HepG2 (cell line): ENCODE results near the gene DNAJC1. TPM values are rescaled to one million over a fixed set of nuclear protein-coding genes. Genes with fewer than 3 reads are reported as not detected.

Experiments
- ARNT2 ChIP-seq: sonication (generic); formaldehyde crosslinking; IDR thresholded peaks from 2 replicates; pipeline ENCODE4 v1.8.0; 2022; ENCODE audit warnings: mild to moderate bottlenecking, low read depth, missing genetic modification reagents, moderate library complexity
- ARNTL ChIP-seq: sonication (generic); formaldehyde crosslinking; IDR thresholded peaks from 2 replicates; pipeline ENCODE4 v1.4.0; 2020; ENCODE audit warnings: mild to moderate bottlenecking, missing genetic modification reagents
- CBFB ChIP-seq: sonication (generic); formaldehyde crosslinking; IDR thresholded peaks from 2 replicates; pipeline ENCODE4 v1.4.0; 2020; ENCODE audit warnings: missing genetic modification reagents
- CREB1 ChIP-seq, 2 experiments: fragments of 450-650 bp in 1 of 2; IDR thresholded peaks; 2 replicates each; pipeline ENCODE4 v1.6.1; 2016 to 2017; ENCODE audit warnings: control low read depth in 1 of 2, mild to moderate bottlenecking in 1 of 2, missing compliant biosample characterization in 1 of 2, missing genetic modification characterization in 1 of 2
- ELF1 ChIP-seq: sonication (generic); formaldehyde crosslinking; IDR thresholded peaks from 2 replicates; pipeline ENCODE4 v1.4.0; 2020; ENCODE audit warnings: missing genetic modification reagents
- FOXA1 ChIP-seq, 2 experiments: fragments of 450-650 bp in 1 of 2; sonication (generic) in 1 of 2; formaldehyde crosslinking in 1 of 2; IDR thresholded peaks; 2 replicates each; pipeline versions ENCODE4 v1.4.0 to v1.6.1; 2016 to 2020; ENCODE audit warnings: missing genetic modification reagents in 1 of 2
- GABPB1 ChIP-seq: IDR thresholded peaks from 2 replicates; pipeline ENCODE4 v1.6.1; 2016; ENCODE audit warnings: mild to moderate bottlenecking, missing genetic modification reagents, moderate library complexity, missing compliant biosample characterization
- GLI4 ChIP-seq: sonication (generic); formaldehyde crosslinking; IDR thresholded peaks from 2 replicates; pipeline ENCODE4 v1.5.1; 2020; ENCODE audit warnings: missing genetic modification reagents, mild to moderate bottlenecking, moderate library complexity, borderline replicate concordance
- HES4 ChIP-seq: sonication (generic); formaldehyde crosslinking; IDR thresholded peaks from 2 replicates; pipeline ENCODE4 v1.9.0; 2021; ENCODE audit warnings: mild to moderate bottlenecking, missing genetic modification reagents, borderline replicate concordance
- HNRNPUL1 ChIP-seq: fragments of 200-400 bp; formaldehyde crosslinking; IDR thresholded peaks from 2 replicates; pipeline ENCODE4 v1.6.1; 2017; ENCODE audit warnings: low read depth, mild to moderate bottlenecking, low read length, moderate library complexity
- KDM5B ChIP-seq: sonication (generic); formaldehyde crosslinking; IDR thresholded peaks from 2 replicates; pipeline ENCODE4 v1.4.0; 2020; ENCODE audit warnings: missing genetic modification reagents, mild to moderate bottlenecking, borderline replicate concordance
- KLF13 ChIP-seq: sonication (generic); formaldehyde crosslinking; IDR thresholded peaks from 2 replicates; pipeline ENCODE4 v1.4.0; 2020; ENCODE audit warnings: mild to moderate bottlenecking, missing genetic modification reagents
- KLF16 ChIP-seq, 2 experiments: sonication (generic) in 1 of 2; formaldehyde crosslinking in 1 of 2; IDR thresholded peaks; 2 replicates each; pipeline versions ENCODE4 v1.6.1 to v1.8.0; 2016 to 2023; ENCODE audit warnings: missing genetic modification reagents in 2 of 2, missing compliant biosample characterization in 1 of 2
- MYNN ChIP-seq: sonication (generic); formaldehyde crosslinking; IDR thresholded peaks from 2 replicates; pipeline ENCODE4 v1.4.0; 2020; ENCODE audit warnings: mild to moderate bottlenecking, low read depth, missing genetic modification reagents
- NPAS2 ChIP-seq: sonication (generic); formaldehyde crosslinking; IDR thresholded peaks from 2 replicates; pipeline ENCODE4 v1.8.0; 2022; ENCODE audit warnings: mild to moderate bottlenecking, missing genetic modification reagents, borderline replicate concordance
- NR2C2 ChIP-seq: sonication (generic); formaldehyde crosslinking; IDR thresholded peaks from 2 replicates; pipeline ENCODE4 v1.4.0; 2020; ENCODE audit warnings: missing genetic modification reagents, mild to moderate bottlenecking, moderate library complexity, borderline replicate concordance
- POGZ ChIP-seq: sonication (generic); formaldehyde crosslinking; IDR thresholded peaks from 2 replicates; pipeline ENCODE4 v1.4.0; 2020; ENCODE audit warnings: mild to moderate bottlenecking, missing genetic modification reagents
- RARA ChIP-seq: IDR thresholded peaks from 2 replicates; pipeline ENCODE4 v1.6.1; 2016; ENCODE audit warnings: missing genetic modification reagents, missing compliant biosample characterization
- RFXANK ChIP-seq: IDR thresholded peaks from 2 replicates; pipeline ENCODE4 v1.6.1; 2016
- RXRB ChIP-seq: IDR thresholded peaks from 2 replicates; pipeline ENCODE4 v1.6.1; 2016; ENCODE audit warnings: borderline replicate concordance, missing genetic modification reagents, missing compliant biosample characterization
- ZNF350 ChIP-seq: sonication (generic); formaldehyde crosslinking; IDR thresholded peaks from 2 replicates; pipeline ENCODE4 v1.4.0; 2020; ENCODE audit warnings: mild to moderate bottlenecking, low read depth, missing genetic modification reagents, borderline replicate concordance
- ZNF367 ChIP-seq: sonication (generic); formaldehyde crosslinking; IDR thresholded peaks from 2 replicates; pipeline ENCODE4 v1.4.0; 2020; ENCODE audit warnings: missing genetic modification reagents, borderline replicate concordance
- ZNF446 ChIP-seq: sonication (generic); formaldehyde crosslinking; IDR thresholded peaks from 2 replicates; pipeline ENCODE4 v1.5.0; 2020; ENCODE audit warnings: mild to moderate bottlenecking, missing genetic modification reagents
- ZNF547 ChIP-seq: sonication (generic); formaldehyde crosslinking; IDR thresholded peaks from 2 replicates; pipeline ENCODE4 v1.5.1; 2020; ENCODE audit warnings: mild to moderate bottlenecking, missing genetic modification reagents
- ZNF674 ChIP-seq: sonication (generic); formaldehyde crosslinking; IDR thresholded peaks from 2 replicates; pipeline ENCODE4 v1.5.0; 2020; ENCODE audit warnings: low read depth, mild to moderate bottlenecking, missing genetic modification reagents
- ZNF746 ChIP-seq: sonication (generic); formaldehyde crosslinking; IDR thresholded peaks from 2 replicates; pipeline ENCODE4 v1.8.0; 2022; ENCODE audit warnings: mild to moderate bottlenecking, missing genetic modification reagents
- ZNF768 ChIP-seq: sonication (generic); formaldehyde crosslinking; IDR thresholded peaks from 2 replicates; pipeline ENCODE4 v1.4.0; 2020; ENCODE audit warnings: missing genetic modification reagents
- polyA plus RNA-seq, 8 experiments: library from polyadenylated mRNA; depleted of rRNA in 3 of 8; stranded (reverse) in 7 of 8; unstranded in 1 of 8; fragments of >200 nt; fragmentation: Illumina TruSeq in 4 of 8; extraction: Trizol in 4 of 8; gene quantifications; 2 replicates each; pipeline versions ENCODE4 v1.2.1 to v1.2.3, GENCODE V29; 2011 to 2016; ENCODE audit warnings: low read depth in 4 of 8, missing spikeins in 1 of 8, mixed read lengths in 1 of 8; ENCODE audit not compliant: insufficient read depth in 1 of 8
- total RNA-seq, 5 experiments: library from RNA; depleted of rRNA; stranded (reverse); fragments of >200 nt; fragmentation: Illumina TruSeq; extraction: Trizol; gene quantifications; 2 replicates each; pipeline ENCODE4 v1.2.3, GENCODE V29; 2016; ENCODE audit warnings: low read depth in 1 of 5
- TF ChIP-seq, protein P1 (sequence below): sonication (generic); formaldehyde crosslinking; IDR thresholded peaks from 2 replicates; pipeline ENCODE4 v1.8.0; 2022; ENCODE audit warnings: mild to moderate bottlenecking, missing genetic modification reagents, moderate library complexity
- TF ChIP-seq, protein P2 (sequence below): fragments of 450-650 bp; IDR thresholded peaks from 2 replicates; pipeline ENCODE4 v1.6.1; 2017; ENCODE audit warnings: mild to moderate bottlenecking

Gene DNAJC1
- total and polyA plus RNA-seq, 2 of the 13 experiments (the other 11 are each of a cell fraction or from before 2014, with no cell fraction given) = 9.9 to 16.6 TPM

DNA sequence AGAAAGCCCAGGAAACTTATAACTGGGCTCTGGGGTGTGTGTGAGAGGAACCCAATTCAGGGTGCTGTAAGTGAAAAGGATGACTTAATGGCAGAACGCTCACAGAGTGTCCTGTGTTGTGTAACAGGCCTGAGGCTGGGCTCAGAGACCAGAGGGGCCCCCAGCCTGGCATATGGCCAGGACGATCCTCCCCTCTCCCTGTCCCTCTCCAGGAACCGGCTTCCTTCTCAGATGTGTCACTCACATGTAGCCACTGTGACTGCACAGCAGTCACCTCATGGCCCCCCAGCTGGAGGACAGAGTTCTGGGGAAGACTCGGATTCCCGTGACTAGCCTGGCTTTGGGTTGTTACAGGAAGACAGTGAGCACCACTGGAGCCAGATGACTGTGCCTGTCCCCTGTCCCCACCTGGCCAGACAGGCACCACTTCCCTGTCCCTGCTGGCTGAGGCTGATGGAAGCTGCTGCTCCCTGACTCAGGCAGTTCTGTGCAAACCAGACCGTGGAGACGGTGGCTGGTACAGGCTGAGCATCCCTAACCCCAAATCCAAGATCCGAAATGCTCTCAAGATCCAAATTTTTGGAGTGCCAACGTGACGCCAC is 249.0 kb downstream of the DNAJC1 start (continued):
- TF ChIP-seq, protein P1, sequence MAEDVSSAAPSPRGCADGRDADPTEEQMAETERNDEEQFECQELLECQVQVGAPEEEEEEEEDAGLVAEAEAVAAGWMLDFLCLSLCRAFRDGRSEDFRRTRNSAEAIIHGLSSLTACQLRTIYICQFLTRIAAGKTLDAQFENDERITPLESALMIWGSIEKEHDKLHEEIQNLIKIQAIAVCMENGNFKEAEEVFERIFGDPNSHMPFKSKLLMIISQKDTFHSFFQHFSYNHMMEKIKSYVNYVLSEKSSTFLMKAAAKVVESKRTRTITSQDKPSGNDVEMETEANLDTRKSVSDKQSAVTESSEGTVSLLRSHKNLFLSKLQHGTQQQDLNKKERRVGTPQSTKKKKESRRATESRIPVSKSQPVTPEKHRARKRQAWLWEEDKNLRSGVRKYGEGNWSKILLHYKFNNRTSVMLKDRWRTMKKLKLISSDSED = no peak
- TF ChIP-seq GABPB1 (CRISPR knock-in tag) (no peak), KLF16 (CRISPR knock-in tag; IDR thresholded peaks at IDR 0.05) (no peak; a peak in 1 of 4 replicates), ZNF674 (CRISPR knock-in tag) (no peak), KLF13 (CRISPR knock-in tag) (no peak), HNRNPUL1 (no peak), HES4 (CRISPR knock-in tag) (no peak), NPAS2 (no peak), NR2C2 (0 out of 2 replicates have a peak, but pooled peaks have one; percentile 26), KDM5B (CRISPR knock-in tag) (peak; percentile 24; the same call in 1 of the 2 replicates), GLI4 (CRISPR knock-in tag) (no peak; the same call in 1 of the 2 replicates), FOXA1 (IDR thresholded peaks at IDR 0.05) (no peak), FOXA1 (CRISPR knock-in tag; IDR thresholded peaks at IDR 0.05) (0 out of 2 replicates have a peak, but pooled peaks have one; percentile 18), POGZ (peak; percentile 80), ARNT2 (CRISPR knock-in tag) (no peak), ZNF367 (CRISPR knock-in tag) (no peak), ZNF768 (CRISPR knock-in tag) (peak; percentile 34), ARNTL (CRISPR knock-in tag) (peak; percentile 78), ZNF746 (CRISPR knock-in tag) (peak; percentile 95), CREB1 (IDR thresholded peaks at IDR 0.05) (0 out of 2 replicates have a peak, but pooled peaks have one; percentile 18), CREB1 (CRISPR knock-in tag; IDR thresholded peaks at IDR 0.05) (no peak), RXRB (CRISPR knock-in tag) (peak; percentile 64; the same call in 1 of the 2 replicates), ZNF350 (CRISPR knock-in tag) (no peak), RARA (peak; percentile 83), ZNF446 (CRISPR knock-in tag) (no peak), ELF1 (CRISPR knock-in tag) (peak; percentile 63), CBFB (CRISPR knock-in tag) (no peak), RFXANK (CRISPR knock-in tag) (no peak), ZNF547 (0 out of 2 replicates have a peak, but pooled peaks have one; percentile 26), MYNN (CRISPR knock-in tag) (no peak)
- TF ChIP-seq, protein P2, sequence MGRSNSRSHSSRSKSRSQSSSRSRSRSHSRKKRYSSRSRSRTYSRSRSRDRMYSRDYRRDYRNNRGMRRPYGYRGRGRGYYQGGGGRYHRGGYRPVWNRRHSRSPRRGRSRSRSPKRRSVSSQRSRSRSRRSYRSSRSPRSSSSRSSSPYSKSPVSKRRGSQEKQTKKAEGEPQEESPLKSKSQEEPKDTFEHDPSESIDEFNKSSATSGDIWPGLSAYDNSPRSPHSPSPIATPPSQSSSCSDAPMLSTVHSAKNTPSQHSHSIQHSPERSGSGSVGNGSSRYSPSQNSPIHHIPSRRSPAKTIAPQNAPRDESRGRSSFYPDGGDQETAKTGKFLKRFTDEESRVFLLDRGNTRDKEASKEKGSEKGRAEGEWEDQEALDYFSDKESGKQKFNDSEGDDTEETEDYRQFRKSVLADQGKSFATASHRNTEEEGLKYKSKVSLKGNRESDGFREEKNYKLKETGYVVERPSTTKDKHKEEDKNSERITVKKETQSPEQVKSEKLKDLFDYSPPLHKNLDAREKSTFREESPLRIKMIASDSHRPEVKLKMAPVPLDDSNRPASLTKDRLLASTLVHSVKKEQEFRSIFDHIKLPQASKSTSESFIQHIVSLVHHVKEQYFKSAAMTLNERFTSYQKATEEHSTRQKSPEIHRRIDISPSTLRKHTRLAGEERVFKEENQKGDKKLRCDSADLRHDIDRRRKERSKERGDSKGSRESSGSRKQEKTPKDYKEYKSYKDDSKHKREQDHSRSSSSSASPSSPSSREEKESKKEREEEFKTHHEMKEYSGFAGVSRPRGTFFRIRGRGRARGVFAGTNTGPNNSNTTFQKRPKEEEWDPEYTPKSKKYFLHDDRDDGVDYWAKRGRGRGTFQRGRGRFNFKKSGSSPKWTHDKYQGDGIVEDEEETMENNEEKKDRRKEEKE = no peak
